Measurements from ENCODE around the gene ZNF860.
"Not testable (repeated sequence)": the region's sequence is repeated elsewhere in the genome, so short reads cannot be mapped to it uniquely, and the experiment has no call there.

The ZNF860 gene

DNA sequence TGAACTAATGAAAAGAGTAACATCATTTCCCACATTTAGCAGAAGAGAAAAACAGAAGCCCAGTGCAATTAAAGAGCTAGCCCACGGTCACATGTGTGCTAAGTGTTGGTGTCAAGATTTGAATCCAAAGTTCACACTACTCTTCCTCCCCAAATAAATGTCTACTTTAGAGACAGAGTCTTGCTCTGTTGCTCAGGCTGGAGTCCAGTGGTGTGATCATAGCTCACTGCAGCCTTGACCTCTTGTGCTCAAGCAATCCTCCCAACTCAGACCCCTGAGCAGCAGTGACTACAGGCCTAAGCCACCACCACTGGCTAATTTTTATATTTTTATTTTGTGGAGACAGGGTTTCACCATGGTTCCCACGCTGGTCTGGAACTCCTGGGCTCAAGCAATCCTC, 5.2 kb upstream of the ZNF860 start:
- peaks cover 21% of the 10 kb centered on the region for H3K36me3 ChIP-seq (ENCODE audit: control insufficient read depth, insufficient read depth, low read length)
- H3K4me3 ChIP-seq (ENCODE audit: low read depth, low read length) = no peak overlapping the region
- no peak overlapping the region for H3K27ac ChIP-seq (ENCODE audit: low read depth, low read length)

DNA sequence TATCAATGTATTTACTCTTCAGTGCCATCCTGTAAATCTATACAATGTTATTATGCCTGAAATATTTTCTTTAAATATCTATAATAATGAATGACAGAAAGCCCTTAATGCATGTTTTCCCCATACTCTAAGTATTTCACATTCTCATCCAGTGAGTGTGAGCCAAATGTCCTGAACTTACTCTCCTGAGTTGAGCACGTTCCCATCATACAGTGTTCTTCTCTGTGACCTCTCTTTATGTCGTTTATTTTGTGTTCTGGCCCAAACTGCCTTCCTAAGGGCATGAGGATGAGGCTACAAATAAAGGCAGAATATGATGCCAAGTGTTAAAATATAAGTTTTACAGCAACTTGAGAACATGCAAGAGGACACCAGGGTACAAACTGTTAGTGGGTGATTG, 3.8 kb upstream of the ZNF860 start:
- H3K27me3 ChIP-seq (ENCODE audit: control insufficient read depth, insufficient read depth, low read length) = peaks cover 7% of the 10 kb centered on the region; the same call in 1 of the 2 replicates
- H3K36me3 ChIP-seq (ENCODE audit: control insufficient read depth, insufficient read depth, low read length) = peaks cover 21% of the 10 kb centered on the region
- no peak overlapping the region for H3K27ac ChIP-seq (ENCODE audit: low read depth, low read length)
- H3K4me1 ChIP-seq (ENCODE audit: control insufficient read depth, insufficient read depth, low read length) = peaks cover 38% of the 10 kb centered on the region
- no peak overlapping the region for H3K9ac ChIP-seq (ENCODE audit: low read depth, low read length)
- no peaks in the 10 kb centered on the region for H3K9me3 ChIP-seq (ENCODE audit: control insufficient read depth, insufficient read depth, low read length)
- H3K4me3 ChIP-seq (ENCODE audit: low read depth, low read length) = no peak overlapping the region

More for the DNA sequence above, 5.2 kb upstream of the ZNF860 start:
- Histone ChIP-seq H3K4me1 (ENCODE audit: control insufficient read depth, insufficient read depth, low read length) (peaks cover 33% of the 10 kb centered on the region), H3K27me3 (ENCODE audit: control insufficient read depth, insufficient read depth, low read length) (no peaks in the 10 kb centered on the region), H3K9ac (ENCODE audit: low read depth, low read length) (no peak overlapping the region), H3K9me3 (ENCODE audit: control insufficient read depth, insufficient read depth, low read length) (no peaks in the 10 kb centered on the region)

DNA sequence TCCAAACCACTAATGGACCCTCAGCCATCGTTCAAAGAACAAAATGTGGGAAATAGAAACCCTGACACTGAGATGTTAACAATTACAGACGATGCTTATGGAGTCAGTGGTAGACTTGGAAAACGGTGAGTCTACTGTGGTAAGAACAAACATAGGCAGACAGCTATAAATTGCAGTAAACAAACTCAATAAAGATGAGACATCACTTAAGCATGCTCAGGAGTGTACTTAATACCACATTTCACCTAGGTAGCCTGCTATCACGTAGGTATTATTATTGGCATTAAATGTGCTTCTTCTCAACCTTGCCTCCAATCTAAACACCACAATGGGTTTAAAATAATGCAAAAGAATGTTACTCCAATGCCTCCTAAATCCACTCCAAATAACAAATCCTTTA, 3.0 kb upstream of the ZNF860 start:
- Histone ChIP-seq H3K9me3 (ENCODE audit: control insufficient read depth, insufficient read depth, low read length) (no peaks in the 10 kb centered on the region), H3K27ac (ENCODE audit: low read depth, low read length) (no peak overlapping the region), H3K9ac (ENCODE audit: low read depth, low read length) (no peak overlapping the region), H3K27me3 (ENCODE audit: control insufficient read depth, insufficient read depth, low read length) (peaks cover 7% of the 10 kb centered on the region; the same call in 1 of the 2 replicates), H3K36me3 (ENCODE audit: control insufficient read depth, insufficient read depth, low read length) (peaks cover 21% of the 10 kb centered on the region), H3K4me1 (ENCODE audit: control insufficient read depth, insufficient read depth, low read length) (peaks cover 34% of the 10 kb centered on the region), H3K4me3 (ENCODE audit: low read depth, low read length) (peak overlapping the region; percentile 42; the same call in 1 of the 2 replicates)

DNA sequence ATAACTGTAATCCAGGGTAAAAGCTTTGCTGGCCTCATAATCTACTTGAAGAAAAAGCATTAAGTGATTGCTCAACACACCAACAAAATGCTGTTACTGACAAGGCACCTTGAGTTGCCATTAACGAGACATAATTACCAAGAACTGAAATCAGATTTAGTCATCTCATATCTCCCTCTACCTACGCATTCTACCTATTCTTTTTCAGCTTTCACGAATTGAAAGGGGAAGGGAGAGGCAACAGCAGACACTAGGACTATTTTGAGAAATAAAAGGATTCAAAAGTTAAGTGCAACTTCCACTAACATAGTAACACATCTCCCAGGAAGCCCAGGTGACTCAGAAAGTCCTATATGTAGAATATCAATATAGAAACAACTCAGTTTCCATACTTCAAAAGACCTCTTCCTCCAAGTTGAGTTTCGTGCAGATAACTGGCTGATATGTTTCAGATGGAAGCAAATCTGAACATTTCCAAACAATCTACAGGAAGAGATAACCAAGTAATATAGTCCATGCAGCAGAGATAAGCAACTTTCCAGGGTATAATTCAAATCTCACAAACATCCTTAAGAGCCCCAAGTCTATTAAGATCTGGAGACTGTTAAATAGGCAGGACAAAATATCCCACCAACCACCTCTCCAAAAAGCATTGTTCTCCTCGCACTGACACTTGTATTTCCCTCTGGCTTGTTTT, 2.4 kb upstream of the ZNF860 start:
- H3K9ac ChIP-seq (ENCODE audit: low read depth, low read length) = no peak overlapping the region
- H3K27ac ChIP-seq (ENCODE audit: low read depth, low read length) = no peak overlapping the region
- peaks cover 21% of the 10 kb centered on the region for H3K36me3 ChIP-seq (ENCODE audit: control insufficient read depth, insufficient read depth, low read length)
- peaks cover 7% of the 10 kb centered on the region; the same call in 1 of the 2 replicates for H3K27me3 ChIP-seq (ENCODE audit: control insufficient read depth, insufficient read depth, low read length)
- peak overlapping the region; percentile 42 for H3K4me3 ChIP-seq (ENCODE audit: low read depth, low read length)
- peaks cover 31% of the 10 kb centered on the region for H3K4me1 ChIP-seq (ENCODE audit: control insufficient read depth, insufficient read depth, low read length)
- H3K9me3 ChIP-seq (ENCODE audit: control insufficient read depth, insufficient read depth, low read length) = no peaks in the 10 kb centered on the region

DNA sequence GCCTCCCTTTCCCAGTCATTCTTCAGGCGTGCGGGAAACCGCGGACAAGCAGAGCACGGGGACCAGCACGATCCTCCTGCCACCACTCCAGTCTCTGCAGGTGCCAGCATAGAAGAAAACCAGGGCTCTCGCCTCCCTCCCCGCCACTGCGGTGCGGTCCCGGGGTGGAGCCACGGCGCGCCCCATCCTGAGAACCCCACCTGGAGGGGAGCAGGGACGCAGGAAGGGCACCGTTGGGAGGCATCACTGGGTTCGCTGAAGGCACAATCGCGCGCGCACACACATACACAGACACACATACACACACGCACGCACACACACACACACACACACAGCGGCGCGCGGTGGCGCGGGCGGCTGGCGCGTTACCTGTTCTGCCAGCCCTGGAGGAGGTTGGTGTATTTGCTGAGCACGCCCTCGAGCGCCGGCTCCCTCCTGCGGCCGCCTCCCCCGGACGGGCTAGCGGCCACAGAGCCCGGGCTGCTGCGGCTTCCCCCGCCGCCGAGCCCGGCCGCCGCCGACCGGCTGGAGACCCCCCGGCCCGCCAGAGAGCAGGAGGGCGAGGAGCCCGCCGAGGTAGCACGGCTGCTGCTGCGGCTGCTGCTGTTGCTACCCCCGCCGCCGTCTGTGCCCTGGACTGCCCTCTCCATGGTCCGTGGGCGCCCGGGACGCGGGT, 882 bp upstream of the ZNF860 start:
- Histone ChIP-seq H3K27ac (ENCODE audit: low read depth, low read length) (peak overlapping the region; percentile 88), H3K36me3 (ENCODE audit: control insufficient read depth, insufficient read depth, low read length) (peaks cover 21% of the 10 kb centered on the region), H3K4me1 (ENCODE audit: control insufficient read depth, insufficient read depth, low read length) (peaks cover 21% of the 10 kb centered on the region), H3K9ac (ENCODE audit: low read depth, low read length) (peak overlapping the region; percentile 78), H3K9me3 (ENCODE audit: control insufficient read depth, insufficient read depth, low read length) (no peaks in the 10 kb centered on the region), H3K4me3 (ENCODE audit: low read depth, low read length) (peak overlapping the region; percentile 84), H3K27me3 (ENCODE audit: control insufficient read depth, insufficient read depth, low read length) (peaks cover 7% of the 10 kb centered on the region; the same call in 1 of the 2 replicates)

DNA sequence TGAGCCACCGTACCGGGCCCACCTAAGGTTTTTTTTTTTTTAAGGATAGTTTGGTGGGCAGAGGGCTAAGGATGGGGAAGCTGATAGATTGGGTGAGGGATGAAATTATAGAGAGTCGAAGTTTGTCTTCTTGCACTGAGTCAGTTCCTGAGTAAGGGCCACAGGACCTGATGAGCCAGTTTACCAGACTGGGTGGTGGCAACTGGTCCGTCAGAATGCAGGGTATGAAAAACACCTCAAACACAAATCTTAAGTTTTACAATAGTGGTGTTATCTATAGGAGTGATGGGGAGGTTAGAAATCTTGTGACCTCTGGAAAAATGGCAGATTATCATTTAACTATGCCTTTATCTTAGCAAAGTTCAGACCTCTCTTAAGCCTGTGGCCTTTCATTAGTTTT, 2.8 kb downstream of the ZNF860 start:
- H3K9me3 ChIP-seq (ENCODE audit: control insufficient read depth, insufficient read depth, low read length) = no peaks in the 10 kb centered on the region; the same call in 1 of the 2 replicates
- H3K9ac ChIP-seq (ENCODE audit: low read depth, low read length) = no peak overlapping the region
- peaks cover 7% of the 10 kb centered on the region; the same call in 1 of the 2 replicates for H3K27me3 ChIP-seq (ENCODE audit: control insufficient read depth, insufficient read depth, low read length)
- no peak overlapping the region for H3K4me3 ChIP-seq (ENCODE audit: low read depth, low read length)
- peaks cover 17% of the 10 kb centered on the region for H3K4me1 ChIP-seq (ENCODE audit: control insufficient read depth, insufficient read depth, low read length)
- H3K36me3 ChIP-seq (ENCODE audit: control insufficient read depth, insufficient read depth, low read length) = peaks cover 22% of the 10 kb centered on the region
- H3K27ac ChIP-seq (ENCODE audit: low read depth, low read length) = no peak overlapping the region

DNA sequence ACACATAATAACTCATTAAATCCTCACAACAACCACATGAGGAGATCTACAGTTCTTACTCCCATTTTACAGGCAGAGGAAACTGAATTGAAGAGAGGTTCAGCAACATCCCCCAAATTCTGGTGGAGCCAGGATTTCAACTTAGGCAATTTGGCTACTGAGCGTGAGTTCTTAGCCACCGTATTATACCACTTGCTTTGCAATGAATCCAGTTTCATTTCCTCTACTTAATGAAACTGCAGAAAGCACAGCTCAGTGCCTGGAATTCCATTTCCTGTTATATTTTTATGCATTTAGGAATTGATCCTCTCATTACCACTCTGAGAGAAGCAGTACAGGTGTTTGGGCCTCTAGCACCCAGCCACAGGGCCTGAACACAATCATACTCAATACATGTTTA, 4.3 kb downstream of the ZNF860 start:
- H3K9ac ChIP-seq (ENCODE audit: low read depth, low read length) = no peak overlapping the region
- no peak overlapping the region for H3K27ac ChIP-seq (ENCODE audit: low read depth, low read length)

DNA sequence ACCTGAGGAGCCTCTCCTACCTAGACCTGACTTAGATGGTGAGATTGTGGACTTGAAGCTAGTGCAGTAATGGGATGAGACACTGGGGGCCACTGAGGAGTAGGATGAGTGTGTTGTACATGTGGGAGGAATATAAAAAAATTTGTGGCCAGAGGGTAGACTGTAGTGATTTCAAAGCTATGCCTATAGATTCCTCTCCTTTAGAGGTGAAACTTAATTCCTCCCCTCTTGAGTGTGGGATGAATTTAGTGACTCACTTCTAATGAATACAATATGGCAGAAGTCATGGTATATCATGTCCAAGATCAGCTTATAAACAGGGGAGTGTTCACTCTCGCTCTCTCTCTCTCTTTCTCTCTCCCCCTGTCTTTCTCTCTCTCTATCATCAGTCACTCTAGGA, 6.7 kb downstream of the ZNF860 start:
- H3K9me3 ChIP-seq (ENCODE audit: control insufficient read depth, insufficient read depth, low read length) = peaks cover 8% of the 10 kb centered on the region
- no peaks in the 10 kb centered on the region for H3K27me3 ChIP-seq (ENCODE audit: control insufficient read depth, insufficient read depth, low read length)
- H3K4me1 ChIP-seq (ENCODE audit: control insufficient read depth, insufficient read depth, low read length) = no peaks in the 10 kb centered on the region
- H3K9ac ChIP-seq (ENCODE audit: low read depth, low read length) = no peak overlapping the region
- peaks cover 24% of the 10 kb centered on the region; the same call in 1 of the 2 replicates for H3K36me3 ChIP-seq (ENCODE audit: control insufficient read depth, insufficient read depth, low read length)
- H3K27ac ChIP-seq (ENCODE audit: low read depth, low read length) = no peak overlapping the region
- H3K4me3 ChIP-seq (ENCODE audit: low read depth, low read length) = no peak overlapping the region

More for the DNA sequence above, 4.3 kb downstream of the ZNF860 start:
- peaks cover 24% of the 10 kb centered on the region; the same call in 1 of the 2 replicates for H3K36me3 ChIP-seq (ENCODE audit: control insufficient read depth, insufficient read depth, low read length)
- H3K4me3 ChIP-seq (ENCODE audit: low read depth, low read length) = no peak overlapping the region
- H3K4me1 ChIP-seq (ENCODE audit: control insufficient read depth, insufficient read depth, low read length) = peaks cover 13% of the 10 kb centered on the region; the same call in 1 of the 2 replicates
- H3K9me3 ChIP-seq (ENCODE audit: control insufficient read depth, insufficient read depth, low read length) = peaks cover 4% of the 10 kb centered on the region
- H3K27me3 ChIP-seq (ENCODE audit: control insufficient read depth, insufficient read depth, low read length) = peaks cover 7% of the 10 kb centered on the region; the same call in 1 of the 2 replicates

DNA sequence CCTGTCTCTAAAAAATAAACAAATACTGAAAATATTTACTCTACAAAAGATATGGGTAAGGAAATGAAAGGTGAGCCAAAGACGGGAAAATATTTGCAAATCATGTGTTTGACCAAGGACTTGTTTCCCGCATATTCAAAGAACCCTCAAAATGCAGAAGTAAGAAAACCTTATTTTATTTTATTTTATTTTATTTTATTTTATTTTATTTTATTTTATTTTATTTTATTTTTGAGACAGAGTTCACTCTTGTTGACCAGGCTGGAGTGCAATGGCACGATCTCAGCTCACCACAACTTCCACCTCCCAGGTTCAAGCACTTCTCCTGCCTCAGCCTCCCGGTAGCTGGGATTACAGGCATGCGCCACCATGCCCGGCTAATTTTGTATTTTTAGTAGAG, 11.4 kb downstream of the ZNF860 start:
- H3K4me3 ChIP-seq (ENCODE audit: low read depth, low read length); H3K9ac ChIP-seq (ENCODE audit: low read depth, low read length); H3K27me3 ChIP-seq (ENCODE audit: control insufficient read depth, insufficient read depth, low read length); H3K27ac ChIP-seq (ENCODE audit: low read depth, low read length); H3K4me1 ChIP-seq (ENCODE audit: control insufficient read depth, insufficient read depth, low read length); H3K9me3 ChIP-seq (ENCODE audit: control insufficient read depth, insufficient read depth, low read length): not testable (repeated sequence)
- peaks cover 15% of the 10 kb centered on the region; the same call in 1 of the 2 replicates for H3K36me3 ChIP-seq (ENCODE audit: control insufficient read depth, insufficient read depth, low read length)

DNA sequence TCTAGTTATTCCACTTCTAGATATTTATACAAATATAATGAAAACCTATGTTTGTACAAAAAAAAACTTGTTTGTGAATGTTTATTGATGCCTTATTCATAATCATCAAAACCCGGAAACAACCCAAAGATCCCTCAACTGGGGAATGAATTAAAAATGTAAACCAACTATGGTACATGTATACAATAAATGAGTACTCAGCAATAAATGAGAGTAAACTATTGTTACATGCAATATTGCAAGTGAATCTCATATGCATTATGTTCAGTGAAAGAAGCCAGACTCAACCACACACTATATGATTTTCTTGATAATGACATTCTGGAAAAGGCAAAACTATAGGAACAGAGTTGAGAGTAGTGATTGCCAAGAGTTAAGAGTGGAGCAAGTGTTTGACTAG, 12.3 kb downstream of the ZNF860 start:
- H3K27me3 ChIP-seq (ENCODE audit: control insufficient read depth, insufficient read depth, low read length) = no peaks in the 10 kb centered on the region
- H3K27ac ChIP-seq (ENCODE audit: low read depth, low read length) = no peak overlapping the region
- H3K4me1 ChIP-seq (ENCODE audit: control insufficient read depth, insufficient read depth, low read length) = no peaks in the 10 kb centered on the region
- no peak overlapping the region for H3K4me3 ChIP-seq (ENCODE audit: low read depth, low read length)
- H3K9ac ChIP-seq (ENCODE audit: low read depth, low read length) = no peak overlapping the region
- 0 out of 2 replicates have a peak, but pooled peaks cover 8% of the 10 kb centered on the region for H3K36me3 ChIP-seq (ENCODE audit: control insufficient read depth, insufficient read depth, low read length)
- peaks cover 8% of the 10 kb centered on the region for H3K9me3 ChIP-seq (ENCODE audit: control insufficient read depth, insufficient read depth, low read length)

DNA sequence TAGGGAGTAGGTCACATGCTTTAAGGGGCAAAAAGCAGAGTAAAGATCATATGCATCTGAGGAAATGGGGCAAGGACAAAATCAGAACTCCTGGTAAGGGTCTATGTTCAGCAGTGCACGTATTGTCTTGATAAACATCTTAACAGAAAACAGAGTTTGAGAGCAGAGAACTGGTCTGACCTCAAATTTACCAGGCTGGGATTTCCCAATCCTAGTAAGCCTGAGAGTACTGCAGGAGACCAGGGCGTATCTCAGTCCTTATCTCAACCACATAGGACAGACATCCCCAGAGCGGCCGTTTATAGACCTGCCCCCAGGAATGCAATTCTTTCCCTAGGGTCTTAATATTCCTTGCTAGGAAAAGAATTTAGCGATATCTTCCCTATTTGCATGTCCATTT, 13.5 kb downstream of the ZNF860 start:
- not testable (repeated sequence) for H3K4me1 ChIP-seq (ENCODE audit: control insufficient read depth, insufficient read depth, low read length); H3K4me3 ChIP-seq (ENCODE audit: low read depth, low read length); H3K9me3 ChIP-seq (ENCODE audit: control insufficient read depth, insufficient read depth, low read length); H3K36me3 ChIP-seq (ENCODE audit: control insufficient read depth, insufficient read depth, low read length); H3K9ac ChIP-seq (ENCODE audit: low read depth, low read length); H3K27ac ChIP-seq (ENCODE audit: low read depth, low read length); H3K27me3 ChIP-seq (ENCODE audit: control insufficient read depth, insufficient read depth, low read length)

Measured in HUES48 (cell line).